SH-SY5Y (cell line): ENCODE data around the gene EGFR.

Source experiments
- GATA2 ChIP-seq: IDR thresholded peaks from 2 replicates; pipeline ENCODE4 v1.6.1; 2011; ENCODE audit warnings: mild to moderate bottlenecking, low read depth, low read length
- GATA3 ChIP-seq: IDR thresholded peaks from 2 replicates; pipeline ENCODE4 v1.6.1; 2011; ENCODE audit warnings: low read depth, mild to moderate bottlenecking, low read length, moderate library complexity

DNA sequence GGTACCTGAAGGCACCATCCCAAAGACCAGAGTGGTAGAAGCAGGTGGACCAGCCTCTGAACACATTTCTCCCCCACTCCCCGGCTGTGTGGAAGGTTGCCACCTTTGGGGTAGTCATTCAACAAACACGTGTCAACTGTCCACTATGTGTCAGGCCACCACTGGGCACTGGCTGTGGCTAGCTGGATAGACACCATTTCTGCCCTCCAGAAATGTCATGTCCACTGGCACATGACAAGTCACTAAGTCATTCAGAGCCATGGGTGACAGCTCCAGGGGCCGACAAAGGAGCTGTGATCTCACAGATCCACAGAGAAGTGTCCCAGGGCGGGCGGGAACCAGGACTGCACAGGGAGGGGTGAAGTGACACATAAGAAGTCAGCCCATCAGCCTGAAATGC is 99.6 kb downstream of the EGFR start:
- TF ChIP-seq GATA2 (no peak), GATA3 (no peak)
